Mesendoderm (in vitro differentiated cells): Measurements from ENCODE around the gene CRYBA2.

Experiments used
- DNase-seq: peaks from one replicate; pipeline ENCODE4 v3.0.0; 2013
- H2AK5ac ChIP-seq: 2 replicates; pipeline ENCODE4 v1.6.1; 2013; ENCODE audit warnings: low read length, inconsistent platforms
- H2BK120ac ChIP-seq: 2 replicates; pipeline ENCODE4 v1.6.1; 2013; ENCODE audit warnings: low read depth, mild to moderate bottlenecking, low read length, moderate library complexity, mixed read lengths
- H2BK15ac ChIP-seq: replicated peaks from 2 replicates; pipeline ENCODE4 v1.6.1; 2013; ENCODE audit warnings: low read depth, mild to moderate bottlenecking, moderate library complexity
- H2BK5ac ChIP-seq: 2 replicates; pipeline ENCODE4 v1.6.1; 2013; ENCODE audit warnings: low read length, inconsistent platforms
- H3K18ac ChIP-seq: 2 replicates; pipeline ENCODE4 v1.6.1; 2013; ENCODE audit warnings: mild to moderate bottlenecking, low read length, mixed read lengths
- H3K23ac ChIP-seq: one replicate; pipeline ENCODE4 v1.6.1; 2013; ENCODE audit warnings: low read length
- H3K27ac ChIP-seq: 2 replicates; pipeline ENCODE4 v1.5.1; 2013; ENCODE audit warnings: low read depth, mild to moderate bottlenecking, inconsistent platforms, low read length, moderate library complexity
- H3K27me3 ChIP-seq: 2 replicates; pipeline ENCODE4 v1.6.1; 2013; ENCODE audit warnings: low read length, control low read depth, mild to moderate bottlenecking, inconsistent platforms; ENCODE audit not compliant: insufficient read depth, poor library complexity
- H3K36me3 ChIP-seq: 2 replicates; pipeline ENCODE4 v1.6.1; 2013; ENCODE audit warnings: low read length, inconsistent platforms; ENCODE audit not compliant: control insufficient read depth, insufficient read depth
- H3K4ac ChIP-seq: one replicate; pipeline ENCODE4 v1.6.1; 2013; ENCODE audit warnings: low read depth, mild to moderate bottlenecking, low read length, moderate library complexity
- H3K4me1 ChIP-seq: 2 replicates; pipeline ENCODE4 v1.6.1; 2013; ENCODE audit warnings: low read depth, low read length, inconsistent platforms; ENCODE audit not compliant: control insufficient read depth
- H3K4me2 ChIP-seq: 2 replicates; pipeline ENCODE4 v1.6.1; 2013; ENCODE audit warnings: low read length
- H3K4me3 ChIP-seq: 2 replicates; pipeline ENCODE4 v1.5.1; 2013; ENCODE audit warnings: mild to moderate bottlenecking, low read length
- H3K56ac ChIP-seq: one replicate; pipeline ENCODE4 v1.6.1; 2013; ENCODE audit warnings: low read length
- H3K79me1 ChIP-seq: 2 replicates; pipeline ENCODE4 v1.6.1; 2013; ENCODE audit warnings: low read length, inconsistent platforms
- H3K79me2 ChIP-seq: 2 replicates; pipeline ENCODE4 v1.6.1; 2013; ENCODE audit warnings: mild to moderate bottlenecking, low read length; ENCODE audit not compliant: control insufficient read depth, insufficient read depth
- H3K9ac ChIP-seq: 2 replicates; pipeline ENCODE4 v1.6.1; 2013; ENCODE audit warnings: low read length, inconsistent platforms
- H4K5ac ChIP-seq: one replicate; pipeline ENCODE4 v1.6.1; 2013; ENCODE audit warnings: low read length
- H4K8ac ChIP-seq: one replicate; pipeline ENCODE4 v1.6.1; 2013; ENCODE audit warnings: low read depth, mild to moderate bottlenecking, control low read depth, low read length, moderate library complexity
- WGBS: extraction: QIAGEN DNeasy Blood & Tissue Kit; methylation state at CpG from one replicate; pipeline ENCODE4 v1.1.7; 2013; ENCODE audit warnings: low lambda C conversion rate, missing lambda C conversion rate; ENCODE audit not compliant: insufficient coverage; ENCODE audit errors: extremely low coverage; 5-methylcytosine and 5-hydroxymethylcytosine counted together

The CRYBA2 gene

DNA sequence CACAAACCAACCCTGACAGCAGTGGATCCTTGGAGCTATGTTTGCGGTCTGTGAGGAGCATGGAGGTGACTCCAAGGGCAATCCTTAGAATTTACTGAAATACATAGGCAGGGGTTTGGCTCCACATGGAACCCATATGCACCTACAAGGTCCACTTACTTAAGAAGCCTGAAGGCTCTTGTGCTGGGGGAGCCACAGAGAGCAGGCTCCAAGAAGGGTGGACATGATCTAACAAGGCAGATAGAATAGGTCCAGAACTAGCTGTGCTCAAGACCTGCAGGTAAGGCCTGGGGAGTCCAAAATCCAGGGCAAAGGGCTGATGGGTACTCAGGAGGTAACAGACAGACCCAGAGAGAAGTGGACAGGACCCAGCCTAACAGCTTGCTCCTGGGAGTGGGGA lies 34.9 kb downstream of the CRYBA2 start:
- no peak overlapping the region for H3K4ac ChIP-seq
- H3K79me2 ChIP-seq: no peaks in the 10 kb centered on the region
- H3K9ac ChIP-seq: no peak overlapping the region
- H2BK120ac ChIP-seq: no peak overlapping the region
- no peak overlapping the region for H2AK5ac ChIP-seq
- H3K36me3 ChIP-seq: no peaks in the 10 kb centered on the region
- H4K5ac ChIP-seq: no peak overlapping the region
- H2BK5ac ChIP-seq: no peak overlapping the region
- no peak overlapping the region for H4K8ac ChIP-seq
- no peak overlapping the region for H2BK15ac ChIP-seq
- no peak overlapping the region for H3K4me3 ChIP-seq
- H3K27ac ChIP-seq: no peak overlapping the region
- H3K27me3 ChIP-seq: peaks cover 25% of the 10 kb centered on the region
- no CpG with 5 or more reads among the region's 1 CpG for WGBS
- H3K56ac ChIP-seq: no peak overlapping the region
- no peak overlapping the region for H3K18ac ChIP-seq
- no peaks in the 10 kb centered on the region for H3K79me1 ChIP-seq
- no peak overlapping the region for H3K23ac ChIP-seq
- no peak for DNase-seq
- no peak overlapping the region for H3K4me2 ChIP-seq
- H3K4me1 ChIP-seq: peaks cover 2% of the 10 kb centered on the region

DNA sequence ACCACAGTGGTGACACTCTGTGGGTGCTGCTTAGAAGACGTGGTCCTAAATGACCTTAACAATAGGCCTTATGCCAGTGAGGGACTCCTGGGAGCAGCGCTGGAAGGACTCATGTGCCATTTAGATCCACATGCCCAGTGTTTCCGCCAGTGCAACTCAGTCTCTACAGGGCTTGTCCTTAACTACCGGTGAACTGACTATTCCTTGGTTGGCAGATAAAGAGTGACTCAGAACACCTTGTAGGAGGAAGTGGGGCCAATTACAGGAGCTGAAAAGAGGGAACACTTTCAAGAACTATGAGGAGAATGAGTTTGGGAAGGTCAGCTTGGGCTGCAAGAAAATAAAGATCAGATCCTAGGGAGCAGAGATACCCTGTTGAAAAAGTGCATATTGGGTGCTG lies 35.6 kb downstream of the CRYBA2 start:
- H3K36me3 ChIP-seq: no peaks in the 10 kb centered on the region

GRCh38 chr2:218956039-218956438 lies 37.2 kb downstream of the CRYBA2 start:
- H3K4me3 ChIP-seq: no peak overlapping the region
- H3K56ac ChIP-seq: no peak overlapping the region
- no peak overlapping the region for H2BK120ac ChIP-seq
- WGBS: no CpG with 5 or more reads among the region's 1 CpG
- peaks cover 20% of the 10 kb centered on the region for H3K27me3 ChIP-seq
- no peak overlapping the region for H3K27ac ChIP-seq
- no peak overlapping the region for H2BK5ac ChIP-seq
- no peak overlapping the region for H2AK5ac ChIP-seq
- no peak overlapping the region for H3K23ac ChIP-seq
- no peak overlapping the region for H4K8ac ChIP-seq
- H3K18ac ChIP-seq: no peak overlapping the region
- no peaks in the 10 kb centered on the region for H3K79me1 ChIP-seq
- no peak overlapping the region for H3K4ac ChIP-seq
- H3K4me2 ChIP-seq: no peak overlapping the region
- DNase-seq: no peak
- H3K9ac ChIP-seq: no peak overlapping the region
- H4K5ac ChIP-seq: no peak overlapping the region
- H2BK15ac ChIP-seq: no peak overlapping the region
- H3K36me3 ChIP-seq: no peaks in the 10 kb centered on the region
- H3K79me2 ChIP-seq: no peaks in the 10 kb centered on the region
- no peaks in the 10 kb centered on the region for H3K4me1 ChIP-seq

More for the DNA sequence above, 35.6 kb downstream of the CRYBA2 start:
- Histone ChIP-seq H4K5ac (no peak overlapping the region), H3K79me1 (no peaks in the 10 kb centered on the region), H3K56ac (no peak overlapping the region), H2BK15ac (no peak overlapping the region), H2AK5ac (no peak overlapping the region), H3K4me1 (peaks cover 2% of the 10 kb centered on the region), H3K27ac (no peak overlapping the region), H2BK5ac (no peak overlapping the region), H3K9ac (no peak overlapping the region), H3K27me3 (peaks cover 25% of the 10 kb centered on the region), H4K8ac (no peak overlapping the region), H3K4ac (no peak overlapping the region), H2BK120ac (no peak overlapping the region), H3K79me2 (no peaks in the 10 kb centered on the region), H3K4me3 (no peak overlapping the region), H3K18ac (no peak overlapping the region), H3K23ac (no peak overlapping the region), H3K4me2 (no peak overlapping the region)
- DNase-seq: no peak
- no CpG with 5 or more reads among the region's 4 CpGs for WGBS

- Histone ChIP-seq H3K9ac (no peak overlapping the region), H3K56ac (no peak overlapping the region), H3K4ac (no peak overlapping the region), H3K4me3 (no peak overlapping the region), H3K4me1 (no peaks in the 10 kb centered on the region), H2BK120ac (no peak overlapping the region), H3K4me2 (no peak overlapping the region), H3K36me3 (no peaks in the 10 kb centered on the region), H4K5ac (no peak overlapping the region), H3K79me1 (no peaks in the 10 kb centered on the region), H3K27me3 (peaks cover 7% of the 10 kb centered on the region), H3K27ac (no peak overlapping the region), H2AK5ac (no peak overlapping the region), H2BK15ac (no peak overlapping the region), H4K8ac (no peak overlapping the region), H3K79me2 (no peaks in the 10 kb centered on the region), H3K18ac (no peak overlapping the region), H2BK5ac (no peak overlapping the region), H3K23ac (no peak overlapping the region)
- no CpG with 5 or more reads among the region's 8 CpGs for WGBS
- no peak for DNase-seq
Observed at GRCh38 chr2:218954541-218955300, 38.5 kb downstream of the CRYBA2 start.

GRCh38 chr2:218953366-218953954 lies 39.8 kb downstream of the CRYBA2 start:
- no peaks in the 10 kb centered on the region for H3K79me1 ChIP-seq
- no peak overlapping the region for H3K4ac ChIP-seq
- no peaks in the 10 kb centered on the region for H3K79me2 ChIP-seq
- H4K8ac ChIP-seq: no peak overlapping the region
- H2AK5ac ChIP-seq: no peak overlapping the region
- H2BK5ac ChIP-seq: no peak overlapping the region
- H3K56ac ChIP-seq: no peak overlapping the region
- H3K23ac ChIP-seq: no peak overlapping the region
- no peak overlapping the region for H2BK15ac ChIP-seq
- H3K9ac ChIP-seq: no peak overlapping the region
- no peak overlapping the region for H3K18ac ChIP-seq
- H3K4me3 ChIP-seq: no peak overlapping the region
- H2BK120ac ChIP-seq: no peak overlapping the region
- no peak overlapping the region for H4K5ac ChIP-seq
- no peak overlapping the region for H3K4me2 ChIP-seq
- H3K27me3 ChIP-seq: peaks cover 6% of the 10 kb centered on the region
- no peaks in the 10 kb centered on the region for H3K36me3 ChIP-seq
- no peak overlapping the region for H3K27ac ChIP-seq
- no CpG with 5 or more reads among the region's 18 CpGs for WGBS
- peak; percentile 31 for DNase-seq
- no peaks in the 10 kb centered on the region for H3K4me1 ChIP-seq
